Natural killer cell (primary cell): ENCODE measurements around the gene RXRG. TPM values are rescaled to one million over a fixed set of nuclear protein-coding genes. Genes with fewer than 3 reads are reported as not detected.
A peak's percentile ranks its signal among the peaks of the same experiment; 100 is the strongest.

Source experiments
- ATAC-seq, 3 donors: fragments of 150-1000 bp in 2 of 3; fragments of 200-7000 bp in 1 of 3; cut with Tn5 transposase; 1 replicate in 1 of 3; 2 replicates in 2 of 3; pipeline ENCODE4 v1.10.0; 2021; ENCODE audit warnings: mild to moderate bottlenecking in 2 of 3, moderate library complexity in 2 of 3
- DNase-seq, 2 donors: peaks; one replicate each; pipeline versions ENCODE4 v3.0.0 to v3.0.0-alpha.2; 2013 to 2021; ENCODE audit warnings: mixed read lengths in 1 of 2
- H3K27ac ChIP-seq: one replicate; pipeline ENCODE4 v1.5.1; 2013; ENCODE audit warnings: mild to moderate bottlenecking, low read length
- H3K27me3 ChIP-seq: one replicate; pipeline ENCODE4 v1.6.1; 2013; ENCODE audit warnings: low read length; ENCODE audit not compliant: control insufficient read depth, insufficient read depth
- H3K36me3 ChIP-seq: one replicate; pipeline ENCODE4 v1.6.1; 2013; ENCODE audit warnings: low read length; ENCODE audit not compliant: control insufficient read depth, insufficient read depth
- H3K4me1 ChIP-seq: one replicate; pipeline ENCODE4 v1.6.1; 2013; ENCODE audit warnings: low read length; ENCODE audit not compliant: control insufficient read depth, insufficient read depth
- H3K4me3 ChIP-seq: one replicate; pipeline ENCODE4 v1.5.1; 2013; ENCODE audit warnings: low read length
- H3K9me3 ChIP-seq: one replicate; pipeline ENCODE4 v1.6.1; 2013; ENCODE audit warnings: low read length; ENCODE audit not compliant: control insufficient read depth, insufficient read depth
- H3K27ac Mint-ChIP-seq, 2 donors: one replicate each; pipeline ENCODE4 v1.8.0; 2022; ENCODE audit warnings: mild to moderate bottlenecking in 2 of 2, mixed read lengths in 2 of 2, moderate library complexity in 1 of 2
- H3K27me3 Mint-ChIP-seq, 2 donors: one replicate each; pipeline ENCODE4 v1.8.0; 2022; ENCODE audit warnings: low read depth in 2 of 2, mixed read lengths in 2 of 2
- H3K36me3 Mint-ChIP-seq: one replicate; pipeline ENCODE4 v1.8.0; 2022; ENCODE audit warnings: mixed read lengths
- H3K4me1 Mint-ChIP-seq, 2 donors: one replicate each; pipeline ENCODE4 v1.8.0; 2022; ENCODE audit warnings: mixed read lengths in 2 of 2
- H3K4me3 Mint-ChIP-seq: one replicate; pipeline ENCODE4 v1.8.0; 2022; ENCODE audit warnings: mild to moderate bottlenecking, moderate library complexity, mixed read lengths
- H3K9me3 Mint-ChIP-seq, 2 donors: one replicate each; pipeline ENCODE4 v1.8.0; 2022; ENCODE audit warnings: mixed read lengths in 2 of 2
- WGBS: methylation state at CpG from one replicate; pipeline ENCODE4 v1.1.7; 2013; ENCODE audit warnings: missing lambda C conversion rate; ENCODE audit not compliant: insufficient coverage; 5-methylcytosine and 5-hydroxymethylcytosine counted together
- intact Hi-C: fragments of 100-400 bp; cut with micrococcal nuclease; formaldehyde crosslinking; loops from one replicate; pipeline ENCODE4 v1.14.2; 2022
- total RNA-seq, 4 donors: library from RNA; stranded (reverse); fragments of 120-200 nt in 1 of 4; gene quantifications; one replicate each; pipeline versions ENCODE4 v1.2.3 to v1.2.4, GENCODE V29; 2013 to 2022
- TF ChIP-seq, protein P1 (sequence below): fragments of 200-600 bp; IDR thresholded peaks from one replicate; pipeline ENCODE4 v1.8.0; 2022; ENCODE audit warnings: antibody characterized with exemption

RXRG gene
- total RNA-seq, 3 donors from 2014 or later (not counting 1 experiment from before 2014, with no cell fraction given): not detected

DNA sequence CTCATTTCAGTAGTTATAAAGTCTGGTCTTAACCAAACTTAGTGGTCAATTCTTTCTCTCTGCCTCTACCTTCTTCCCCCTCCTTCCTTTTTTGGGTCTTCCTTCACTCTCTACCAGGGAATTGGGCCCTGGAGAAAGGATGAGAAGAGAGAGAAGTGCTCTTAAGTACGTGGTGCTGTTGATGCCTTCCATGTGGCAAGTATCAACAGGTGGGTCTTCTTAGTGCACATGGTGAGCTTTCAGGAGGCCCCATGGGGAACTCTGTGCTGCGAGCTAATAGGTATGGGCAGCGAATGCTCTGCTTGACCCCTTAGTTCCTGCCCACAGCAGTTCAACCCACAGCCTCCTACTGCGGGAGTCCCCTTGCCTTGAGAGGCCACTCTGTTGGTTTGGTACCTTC lies 49.0 kb downstream of the RXRG start:
- 83% methylated on average over 4 of the region's 4 CpGs for WGBS
- intact Hi-C loops: no loop called here

DNA sequence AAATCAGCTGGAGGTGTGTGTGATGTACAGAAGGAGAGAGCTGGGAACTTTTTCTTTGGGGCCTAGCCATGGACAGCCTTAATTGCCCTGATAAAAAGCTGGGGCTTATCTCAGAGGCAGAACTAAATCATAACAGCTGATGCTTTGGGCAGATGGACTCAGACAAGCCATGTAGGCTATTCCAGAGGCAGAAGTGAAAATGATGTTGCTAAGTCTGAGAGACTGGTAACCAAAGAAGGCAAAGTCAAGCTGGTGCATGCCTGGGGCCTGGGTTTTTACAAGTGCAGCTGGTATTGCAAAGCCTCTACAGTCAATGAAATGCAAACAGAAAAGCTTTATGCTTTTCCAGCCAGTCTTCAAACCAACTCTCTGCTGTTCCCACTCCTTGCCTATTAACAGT lies 49.4 kb downstream of the RXRG start:
- no peak overlapping the region for H3K27ac ChIP-seq
- peaks cover 28 to 52% of the 10 kb centered on the region in 2 donors for H3K27me3 Mint-ChIP-seq
- TF ChIP-seq, protein P1, sequence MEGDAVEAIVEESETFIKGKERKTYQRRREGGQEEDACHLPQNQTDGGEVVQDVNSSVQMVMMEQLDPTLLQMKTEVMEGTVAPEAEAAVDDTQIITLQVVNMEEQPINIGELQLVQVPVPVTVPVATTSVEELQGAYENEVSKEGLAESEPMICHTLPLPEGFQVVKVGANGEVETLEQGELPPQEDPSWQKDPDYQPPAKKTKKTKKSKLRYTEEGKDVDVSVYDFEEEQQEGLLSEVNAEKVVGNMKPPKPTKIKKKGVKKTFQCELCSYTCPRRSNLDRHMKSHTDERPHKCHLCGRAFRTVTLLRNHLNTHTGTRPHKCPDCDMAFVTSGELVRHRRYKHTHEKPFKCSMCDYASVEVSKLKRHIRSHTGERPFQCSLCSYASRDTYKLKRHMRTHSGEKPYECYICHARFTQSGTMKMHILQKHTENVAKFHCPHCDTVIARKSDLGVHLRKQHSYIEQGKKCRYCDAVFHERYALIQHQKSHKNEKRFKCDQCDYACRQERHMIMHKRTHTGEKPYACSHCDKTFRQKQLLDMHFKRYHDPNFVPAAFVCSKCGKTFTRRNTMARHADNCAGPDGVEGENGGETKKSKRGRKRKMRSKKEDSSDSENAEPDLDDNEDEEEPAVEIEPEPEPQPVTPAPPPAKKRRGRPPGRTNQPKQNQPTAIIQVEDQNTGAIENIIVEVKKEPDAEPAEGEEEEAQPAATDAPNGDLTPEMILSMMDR: no peak
- no peak overlapping the region for H3K27ac Mint-ChIP-seq
- ATAC-seq: no peak
- H3K27me3 ChIP-seq: peaks cover 18% of the 10 kb centered on the region
- H3K9me3 Mint-ChIP-seq: no peaks in the 10 kb centered on the region
- DNase-seq: no peak
- peaks cover 14% of the 10 kb centered on the region for H3K4me1 ChIP-seq
- H3K36me3 ChIP-seq: no peaks in the 10 kb centered on the region
- H3K9me3 ChIP-seq: no peaks in the 10 kb centered on the region
- H3K36me3 Mint-ChIP-seq: no peaks in the 10 kb centered on the region
- H3K4me3 ChIP-seq: no peak overlapping the region
- no peak overlapping the region for H3K4me3 Mint-ChIP-seq
- peaks cover 13 to 19% of the 10 kb centered on the region in 2 donors for H3K4me1 Mint-ChIP-seq
- intact Hi-C loops: no loop called here

More for the DNA sequence above, 49.0 kb downstream of the RXRG start:
- no peak for ATAC-seq
- H3K4me3 ChIP-seq: no peak overlapping the region
- no peak overlapping the region for H3K27ac Mint-ChIP-seq
- no peaks in the 10 kb centered on the region for H3K9me3 ChIP-seq
- no peaks in the 10 kb centered on the region for H3K36me3 Mint-ChIP-seq
- H3K4me1 Mint-ChIP-seq: peaks cover 13 to 19% of the 10 kb centered on the region in 2 donors
- peaks cover 32 to 48% of the 10 kb centered on the region in 2 donors for H3K27me3 Mint-ChIP-seq
- no peaks in the 10 kb centered on the region for H3K9me3 Mint-ChIP-seq
- H3K27me3 ChIP-seq: peaks cover 18% of the 10 kb centered on the region
- peaks cover 14% of the 10 kb centered on the region for H3K4me1 ChIP-seq
- no peaks in the 10 kb centered on the region for H3K36me3 ChIP-seq
- TF ChIP-seq, protein P1: no peak
- H3K4me3 Mint-ChIP-seq: no peak overlapping the region
- no peak overlapping the region for H3K27ac ChIP-seq
- no peak for DNase-seq

DNA sequence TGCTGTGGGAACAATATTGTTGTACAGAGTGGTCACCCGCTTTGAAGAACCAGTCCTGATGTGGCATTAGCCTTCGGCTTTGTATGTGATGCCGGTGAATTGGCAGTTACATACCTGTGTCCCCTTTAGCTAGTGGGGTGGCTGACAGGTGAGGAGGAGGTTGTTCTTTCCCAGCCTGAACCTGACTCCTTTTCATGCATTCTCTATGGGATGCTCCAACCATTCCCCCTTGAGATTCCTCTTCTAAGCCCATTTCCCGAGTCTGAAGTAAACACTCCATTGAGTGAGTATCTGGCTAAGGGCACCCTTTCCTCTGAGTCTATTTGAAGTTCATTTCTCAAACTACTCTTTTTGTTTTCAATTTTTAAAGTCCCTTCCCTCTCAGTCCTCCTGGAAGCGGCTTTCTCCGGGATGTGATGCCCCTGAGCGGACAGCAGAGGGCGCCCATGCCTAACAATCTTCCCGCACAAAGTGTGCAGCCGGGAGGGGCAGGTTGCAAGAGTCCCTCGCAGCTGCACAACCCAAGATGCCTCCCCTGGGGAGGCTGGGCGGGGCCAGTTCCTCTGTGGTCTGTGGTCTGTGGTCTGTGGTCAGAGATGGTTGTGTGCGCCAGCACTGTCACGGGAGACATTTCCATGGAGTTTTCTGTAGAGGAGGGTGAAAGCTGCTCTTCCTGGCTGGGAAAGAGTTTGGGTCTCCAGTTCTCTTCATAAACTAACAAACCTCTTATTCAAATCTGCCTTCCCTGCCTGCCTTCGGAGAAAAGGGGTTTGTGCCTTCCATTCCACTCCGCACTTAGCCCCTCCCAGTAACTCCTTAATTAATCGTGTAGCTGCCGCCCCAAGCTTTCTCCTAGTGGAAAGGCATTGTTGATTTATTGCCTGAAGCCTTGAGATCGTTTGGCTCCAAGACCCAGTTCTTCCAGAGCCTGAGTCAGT lies 52.0 kb downstream of the RXRG start:
- no peaks in the 10 kb centered on the region for H3K9me3 ChIP-seq
- Mint-ChIP-seq H3K27ac (peak overlapping the region; percentile 70 to 82), H3K36me3 (no peaks in the 10 kb centered on the region), H3K27me3 (peaks cover 21 to 78% of the 10 kb centered on the region in 2 donors), H3K4me1 (peaks cover 13 to 18% of the 10 kb centered on the region in 2 donors), H3K4me3 (peak overlapping the region; percentile 62), H3K9me3 (no peaks in the 10 kb centered on the region)
- H3K27me3 ChIP-seq: peaks cover 24% of the 10 kb centered on the region
- intact Hi-C loops: loop anchor here (1.0 kb wide), 3 partner anchors 200 to 521 kb away; no protein-coding TSS in a partner anchor
- H3K4me1 ChIP-seq: peaks cover 14% of the 10 kb centered on the region
- DNase-seq (peak; percentile 79 to 96), ATAC-seq (peak; percentile 96 to 99 (median 99))
- no peak overlapping the region for H3K4me3 ChIP-seq
- 15% methylated on average over 19 of the region's 19 CpGs for WGBS
- TF ChIP-seq, protein P1: peak; percentile 82
- H3K27ac ChIP-seq: no peak overlapping the region
- H3K36me3 ChIP-seq: no peaks in the 10 kb centered on the region
